GDM1 (cell line): ENCODE data around the gene HMGXB4.

Experiments used
- DNase-seq: peaks from one replicate; lab custom pipeline; 2025; lab: John Stamatoyannopoulos, UW

Gene HMGXB4

GRCh38 chr22:35326854-35327562, 69.7 kb downstream of the HMGXB4 start:
- no peak for DNase-seq

- no peak for DNase-seq
Observed at GRCh38 chr22:35327690-35328471, 70.6 kb downstream of the HMGXB4 start.

GRCh38 chr22:35328472-35328885, 71.2 kb downstream of the HMGXB4 start:
- no peak for DNase-seq

- no peak for DNase-seq
Observed at GRCh38 chr22:35329114-35329847, 72.0 kb downstream of the HMGXB4 start.

- peak; percentile 70 for DNase-seq
Observed at GRCh38 chr22:35330258-35330861, 73.1 kb downstream of the HMGXB4 start.

- DNase-seq: no peak
Observed at GRCh38 chr22:35332278-35332677, 75.0 kb downstream of the HMGXB4 start.

- no peak for DNase-seq
Observed at GRCh38 chr22:35333220-35333619, 75.9 kb downstream of the HMGXB4 start.

- DNase-seq: peak; percentile 51
Observed at GRCh38 chr22:35334004-35334403, 76.7 kb downstream of the HMGXB4 start.

GRCh38 chr22:35335468-35335867, 78.2 kb downstream of the HMGXB4 start:
- no peak for DNase-seq

GRCh38 chr22:35335936-35336781, 78.9 kb downstream of the HMGXB4 start:
- DNase-seq: no peak

GRCh38 chr22:35337932-35338331, 80.6 kb downstream of the HMGXB4 start:
- DNase-seq: no peak

GRCh38 chr22:35341090-35341874, 84.0 kb downstream of the HMGXB4 start:
- DNase-seq: no peak

- no peak for DNase-seq
Observed at GRCh38 chr22:35342390-35342789, 85.1 kb downstream of the HMGXB4 start.

- no peak for DNase-seq
Observed at GRCh38 chr22:35343664-35344550, 86.6 kb downstream of the HMGXB4 start.

GRCh38 chr22:35344956-35345690, 87.8 kb downstream of the HMGXB4 start:
- DNase-seq: no peak
